Stimulated activated memory B cell treated with anti-CD40 and anti-IgM and Interleukin-4, amounts not matched to agents 10 μg/mL and 1 μg/mL and 100 μg/mL, for 72 hours (primary cell): ENCODE data around the gene UGT2A3.
"Not testable (repeated sequence)": the region's sequence is repeated elsewhere in the genome, so short reads cannot be mapped to it uniquely, and the experiment has no call there.

Source experiments
- ATAC-seq: fragments of 150-1000 bp; cut with Tn5 transposase; 2 replicates; pipeline ENCODE4 v1.10.0; 2021
- H3K27ac Mint-ChIP-seq: one replicate; pipeline ENCODE4 v1.8.0; 2022; ENCODE audit warnings: mild to moderate bottlenecking, mixed read lengths
- H3K27me3 Mint-ChIP-seq: one replicate; pipeline ENCODE4 v1.8.0; 2022; ENCODE audit warnings: mixed read lengths
- H3K36me3 Mint-ChIP-seq: one replicate; pipeline ENCODE4 v1.8.0; 2022; ENCODE audit warnings: mixed read lengths
- H3K4me1 Mint-ChIP-seq: one replicate; pipeline ENCODE4 v1.8.0; 2022; ENCODE audit warnings: mixed read lengths
- H3K4me3 Mint-ChIP-seq: one replicate; pipeline ENCODE4 v1.8.0; 2022; ENCODE audit warnings: mild to moderate bottlenecking, moderate library complexity, mixed read lengths
- H3K9me3 Mint-ChIP-seq: one replicate; pipeline ENCODE4 v1.8.0; 2022; ENCODE audit warnings: mixed read lengths

UGT2A3 gene

GRCh38 chr4:68951078-68951805, at the start of gene UGT2A3:
Gene UGT2A3 (minus strand): TSS chr4:68951804. CDS start chr4:68951760, 44 bp downstream.
- no peak for ATAC-seq
- no peaks in the 10 kb centered on the region for H3K36me3 Mint-ChIP-seq
- H3K4me3 Mint-ChIP-seq: no peak within 1 kb of the TSS
- no peaks in the 10 kb centered on the region for H3K9me3 Mint-ChIP-seq
- H3K4me1 Mint-ChIP-seq: no peaks in the 10 kb centered on the region
- no peaks in the 10 kb centered on the region for H3K27me3 Mint-ChIP-seq
- H3K27ac Mint-ChIP-seq: no peak within 1 kb of the TSS

- Mint-ChIP-seq H3K4me1 (no peaks in the 10 kb centered on the region), H3K36me3 (no peaks in the 10 kb centered on the region), H3K27ac (no peak overlapping the region), H3K9me3 (no peaks in the 10 kb centered on the region), H3K27me3 (no peaks in the 10 kb centered on the region), H3K4me3 (no peak overlapping the region)
- no peak for ATAC-seq
Measured at GRCh38 chr4:68997040-68997439, 45.4 kb upstream of the UGT2A3 start.

- Mint-ChIP-seq H3K4me1 (no peaks in the 10 kb centered on the region), H3K9me3 (no peaks in the 10 kb centered on the region), H3K36me3 (no peaks in the 10 kb centered on the region), H3K4me3 (no peak overlapping the region), H3K27ac (no peak overlapping the region), H3K27me3 (no peaks in the 10 kb centered on the region)
- ATAC-seq: no peak
Measured at GRCh38 chr4:68995292-68995691, 43.7 kb upstream of the UGT2A3 start.

GRCh38 chr4:68987007-68987406, 35.4 kb upstream of the UGT2A3 start:
- H3K4me3 Mint-ChIP-seq: no peak overlapping the region
- peaks cover 10% of the 10 kb centered on the region for H3K9me3 Mint-ChIP-seq
- ATAC-seq: no peak
- no peaks in the 10 kb centered on the region for H3K27me3 Mint-ChIP-seq
- no peaks in the 10 kb centered on the region for H3K36me3 Mint-ChIP-seq
- H3K4me1 Mint-ChIP-seq: no peaks in the 10 kb centered on the region
- H3K27ac Mint-ChIP-seq: no peak overlapping the region

- H3K4me1 Mint-ChIP-seq: no peaks in the 10 kb centered on the region
- no peaks in the 10 kb centered on the region for H3K27me3 Mint-ChIP-seq
- H3K36me3 Mint-ChIP-seq: no peaks in the 10 kb centered on the region
- ATAC-seq: no peak
- no peak overlapping the region for H3K27ac Mint-ChIP-seq
- no peak overlapping the region for H3K4me3 Mint-ChIP-seq
- H3K9me3 Mint-ChIP-seq: peaks cover 10% of the 10 kb centered on the region
Measured at GRCh38 chr4:68985442-68985841, 33.8 kb upstream of the UGT2A3 start.

GRCh38 chr4:68984947-68985346, 33.3 kb upstream of the UGT2A3 start:
- Mint-ChIP-seq H3K27ac (no peak overlapping the region), H3K4me1 (no peaks in the 10 kb centered on the region), H3K27me3 (no peaks in the 10 kb centered on the region), H3K9me3 (peaks cover 10% of the 10 kb centered on the region), H3K36me3 (no peaks in the 10 kb centered on the region), H3K4me3 (no peak overlapping the region)
- no peak for ATAC-seq

- Mint-ChIP-seq H3K27ac (no peak overlapping the region), H3K4me3 (no peak overlapping the region), H3K36me3 (no peaks in the 10 kb centered on the region), H3K27me3 (no peaks in the 10 kb centered on the region), H3K9me3 (peaks cover 7% of the 10 kb centered on the region), H3K4me1 (no peaks in the 10 kb centered on the region)
- ATAC-seq: no peak
Measured at GRCh38 chr4:68963374-68963773, 11.8 kb upstream of the UGT2A3 start.

- H3K36me3 Mint-ChIP-seq: no peaks in the 10 kb centered on the region
- ATAC-seq: no peak
- H3K27ac Mint-ChIP-seq: no peak overlapping the region
- peaks cover 6% of the 10 kb centered on the region for H3K9me3 Mint-ChIP-seq
- H3K27me3 Mint-ChIP-seq: no peaks in the 10 kb centered on the region
- H3K4me1 Mint-ChIP-seq: no peaks in the 10 kb centered on the region
- H3K4me3 Mint-ChIP-seq: no peak overlapping the region
Measured at GRCh38 chr4:68962868-68963267, 11.3 kb upstream of the UGT2A3 start.

- no peaks in the 10 kb centered on the region for H3K9me3 Mint-ChIP-seq
- H3K4me1 Mint-ChIP-seq: no peaks in the 10 kb centered on the region
- no peaks in the 10 kb centered on the region for H3K27me3 Mint-ChIP-seq
- no peak for ATAC-seq
- no peak overlapping the region for H3K27ac Mint-ChIP-seq
- no peak overlapping the region for H3K4me3 Mint-ChIP-seq
- no peaks in the 10 kb centered on the region for H3K36me3 Mint-ChIP-seq
Measured at GRCh38 chr4:68960294-68961163, 8.9 kb upstream of the UGT2A3 start.

GRCh38 chr4:68959085-68959484, 7.5 kb upstream of the UGT2A3 start:
- H3K9me3 Mint-ChIP-seq, H3K4me1 Mint-ChIP-seq, H3K36me3 Mint-ChIP-seq, H3K4me3 Mint-ChIP-seq, ATAC-seq, H3K27ac Mint-ChIP-seq, H3K27me3 Mint-ChIP-seq: not testable (repeated sequence)

- no peaks in the 10 kb centered on the region for H3K36me3 Mint-ChIP-seq
- H3K27me3 Mint-ChIP-seq: no peaks in the 10 kb centered on the region
- no peaks in the 10 kb centered on the region for H3K4me1 Mint-ChIP-seq
- H3K9me3 Mint-ChIP-seq: no peaks in the 10 kb centered on the region
- H3K4me3 Mint-ChIP-seq: no peak overlapping the region
- H3K27ac Mint-ChIP-seq: no peak overlapping the region
- ATAC-seq: no peak
Measured at GRCh38 chr4:68954126-68954525, 2.5 kb upstream of the UGT2A3 start.

GRCh38 chr4:68953056-68953596, 1.5 kb upstream of the UGT2A3 start:
- no peak for ATAC-seq
- no peaks in the 10 kb centered on the region for H3K36me3 Mint-ChIP-seq
- no peaks in the 10 kb centered on the region for H3K9me3 Mint-ChIP-seq
- H3K27me3 Mint-ChIP-seq: no peaks in the 10 kb centered on the region
- no peak overlapping the region for H3K27ac Mint-ChIP-seq
- no peak overlapping the region for H3K4me3 Mint-ChIP-seq
- H3K4me1 Mint-ChIP-seq: no peaks in the 10 kb centered on the region

- H3K27ac Mint-ChIP-seq: no peak overlapping the region
Measured at GRCh38 chr4:68951806-68952585, 392 bp upstream of the UGT2A3 start.

GRCh38 chr4:68950033-68950432, 1.6 kb downstream of the UGT2A3 start:
- Mint-ChIP-seq H3K9me3 (no peaks in the 10 kb centered on the region), H3K36me3 (no peaks in the 10 kb centered on the region)
- no peak for ATAC-seq

More at GRCh38 chr4:68951806-68952585, 392 bp upstream of the UGT2A3 start:
- H3K9me3 Mint-ChIP-seq: no peaks in the 10 kb centered on the region
- H3K27me3 Mint-ChIP-seq: no peaks in the 10 kb centered on the region
- no peaks in the 10 kb centered on the region for H3K4me1 Mint-ChIP-seq
- no peak for ATAC-seq
- no peak overlapping the region for H3K4me3 Mint-ChIP-seq
- H3K36me3 Mint-ChIP-seq: no peaks in the 10 kb centered on the region

GRCh38 chr4:68948985-68949384, 2.6 kb downstream of the UGT2A3 start:
- no peaks in the 10 kb centered on the region for H3K9me3 Mint-ChIP-seq

More at GRCh38 chr4:68950033-68950432, 1.6 kb downstream of the UGT2A3 start:
- Mint-ChIP-seq H3K4me3 (no peak overlapping the region), H3K27me3 (no peaks in the 10 kb centered on the region), H3K4me1 (no peaks in the 10 kb centered on the region), H3K27ac (no peak overlapping the region)

More at GRCh38 chr4:68948985-68949384, 2.6 kb downstream of the UGT2A3 start:
- no peaks in the 10 kb centered on the region for H3K4me1 Mint-ChIP-seq
- H3K27ac Mint-ChIP-seq: no peak overlapping the region
- no peaks in the 10 kb centered on the region for H3K27me3 Mint-ChIP-seq
- no peak for ATAC-seq
- no peak overlapping the region for H3K4me3 Mint-ChIP-seq
- H3K36me3 Mint-ChIP-seq: no peaks in the 10 kb centered on the region
